HG03342 (cell line): ENCODE data around the gene SLBP.
"Not testable (repeated sequence)": the region's sequence is repeated elsewhere in the genome, so short reads cannot be mapped to it uniquely, and the experiment has no call there.

Source experiments
- ATAC-seq: cut with Tn5 transposase; IDR thresholded peaks from one replicate; pipeline ENCODE4 v1.9.1; 2021; ENCODE audit warnings: mild to moderate bottlenecking, moderate library complexity; ENCODE audit not compliant: unreplicated experiment

Gene SLBP

DNA sequence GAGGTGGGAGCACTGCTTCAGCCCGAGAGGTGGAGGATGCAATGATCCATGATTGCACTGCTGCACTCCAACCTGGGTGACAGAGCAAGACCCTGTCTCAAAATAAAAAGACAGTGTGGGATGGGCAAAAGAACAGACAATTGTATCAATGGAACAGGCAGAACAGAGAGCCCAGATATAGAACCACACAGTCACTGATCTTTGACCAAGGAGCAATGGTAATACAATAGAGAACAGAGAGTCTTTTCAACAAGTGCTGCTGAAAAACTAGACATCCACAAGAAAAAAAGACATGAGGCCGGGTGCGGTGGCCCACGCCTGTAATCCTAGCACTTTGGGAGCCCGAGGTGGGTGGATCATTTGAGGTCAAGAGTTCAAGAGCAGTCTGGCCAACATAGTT lies 33.9 kb downstream of the SLBP start:
- ATAC-seq = no peak

DNA sequence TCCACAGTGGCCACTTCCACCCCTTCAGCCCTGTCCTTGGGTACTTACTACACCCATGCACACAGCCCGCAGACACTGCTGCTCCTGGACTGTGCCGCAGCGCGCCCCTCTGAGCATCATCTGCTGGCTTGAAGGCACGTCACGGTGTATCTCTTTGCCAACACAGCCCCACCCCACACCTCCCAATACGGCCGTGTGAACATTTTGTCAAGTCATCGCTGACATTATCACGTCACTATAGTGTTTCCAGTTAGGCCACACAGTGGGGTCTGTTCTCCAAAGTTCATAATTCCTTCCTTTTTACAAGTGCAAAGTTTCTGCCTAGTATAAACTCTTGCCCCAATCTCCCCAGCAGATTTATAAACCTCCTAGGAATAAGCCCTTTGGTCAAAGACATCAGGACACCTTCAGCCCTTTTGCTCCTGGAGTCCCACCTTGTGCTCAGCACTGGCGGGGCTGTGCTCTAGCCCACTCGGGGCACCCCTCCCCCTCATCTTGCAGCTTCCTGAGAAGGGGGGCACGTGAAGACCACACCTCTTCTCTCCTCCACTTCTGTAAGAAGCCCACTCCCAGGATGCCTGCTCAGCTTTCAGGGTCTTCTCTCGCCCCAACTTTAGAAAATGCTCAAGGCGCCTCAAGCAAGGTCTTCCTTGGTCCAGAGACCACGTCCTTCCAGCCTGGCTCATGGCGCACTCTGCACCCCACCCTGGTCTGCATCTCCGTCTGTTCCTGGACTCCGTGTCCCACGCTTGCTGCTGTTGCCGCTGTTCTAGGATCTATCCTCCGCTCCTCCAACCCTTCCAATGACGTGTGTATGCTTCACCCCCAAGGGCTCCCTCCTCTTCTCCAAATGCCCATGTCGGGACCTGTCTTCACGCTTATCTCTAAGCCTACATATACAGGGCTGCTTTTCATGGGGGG lies 35.3 kb downstream of the SLBP start:
- ATAC-seq = no peak

DNA sequence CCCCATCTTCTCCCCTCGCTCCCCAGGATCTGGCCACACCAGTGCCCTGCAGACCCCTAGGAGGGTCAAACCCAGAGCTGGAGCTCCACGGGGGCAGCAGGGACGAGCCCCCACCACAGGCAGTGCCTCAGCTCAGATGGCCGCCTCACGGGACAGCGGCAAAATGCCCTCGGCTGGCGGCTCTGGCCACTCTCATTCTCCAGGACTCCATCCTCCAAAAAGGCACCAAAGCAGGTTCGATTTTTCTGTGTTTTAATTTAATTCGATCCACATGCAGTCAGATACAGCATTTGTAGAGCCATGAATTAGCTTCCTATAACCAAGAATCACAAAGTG lies 36.3 kb downstream of the SLBP start:
- ATAC-seq = no peak

DNA sequence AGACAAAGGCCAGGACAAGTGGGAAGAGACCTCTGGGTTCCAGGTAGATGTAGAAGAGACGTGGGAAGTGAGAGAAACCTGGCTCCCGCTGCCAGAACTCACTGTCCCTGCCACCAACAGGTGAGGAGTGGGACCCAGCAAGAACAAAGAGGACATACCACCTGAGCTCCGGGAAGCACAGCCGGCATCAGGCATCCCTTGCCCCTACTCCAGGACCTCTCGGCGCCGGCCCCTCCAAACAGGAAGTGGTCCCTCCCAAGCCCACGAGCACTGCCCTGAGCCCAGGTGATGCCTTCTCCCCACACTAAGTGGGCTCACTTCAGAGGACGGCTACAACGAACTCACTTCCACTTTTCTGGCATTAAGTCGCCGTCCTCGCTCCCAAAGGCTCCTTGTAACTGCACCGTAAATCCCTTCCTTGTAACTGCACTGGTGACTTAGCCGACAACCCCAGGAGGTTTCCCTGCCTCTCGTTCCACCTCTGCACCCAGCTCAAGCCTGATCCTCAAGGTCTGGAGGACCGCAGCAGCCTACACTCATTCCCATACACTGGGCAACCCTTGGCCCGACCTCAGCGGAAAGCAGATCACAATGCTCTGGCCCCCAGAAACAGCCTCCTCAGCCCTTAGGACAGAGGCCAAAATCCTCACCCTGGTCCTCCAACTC lies 36.9 kb downstream of the SLBP start:
- ATAC-seq = no peak

DNA sequence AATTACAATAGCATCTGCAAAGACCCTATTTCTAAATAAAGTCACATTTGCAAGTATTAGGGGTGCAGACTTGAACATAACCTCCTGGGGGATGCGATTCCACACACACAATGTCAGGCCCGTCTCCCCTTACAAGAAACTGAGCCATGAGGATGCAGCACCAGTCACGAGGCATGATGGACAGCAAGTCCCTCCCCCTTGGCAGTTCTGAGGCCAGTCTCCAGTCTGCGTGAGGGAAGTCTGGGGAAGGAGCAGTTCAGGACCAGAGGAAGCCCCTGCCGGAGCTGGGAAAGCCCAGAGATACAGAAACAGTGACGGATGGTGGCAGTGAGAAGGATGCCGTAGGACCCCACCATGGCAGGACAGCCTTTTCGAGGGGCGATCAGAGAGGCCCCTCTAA lies 37.4 kb downstream of the SLBP start:
- no peak for ATAC-seq

DNA sequence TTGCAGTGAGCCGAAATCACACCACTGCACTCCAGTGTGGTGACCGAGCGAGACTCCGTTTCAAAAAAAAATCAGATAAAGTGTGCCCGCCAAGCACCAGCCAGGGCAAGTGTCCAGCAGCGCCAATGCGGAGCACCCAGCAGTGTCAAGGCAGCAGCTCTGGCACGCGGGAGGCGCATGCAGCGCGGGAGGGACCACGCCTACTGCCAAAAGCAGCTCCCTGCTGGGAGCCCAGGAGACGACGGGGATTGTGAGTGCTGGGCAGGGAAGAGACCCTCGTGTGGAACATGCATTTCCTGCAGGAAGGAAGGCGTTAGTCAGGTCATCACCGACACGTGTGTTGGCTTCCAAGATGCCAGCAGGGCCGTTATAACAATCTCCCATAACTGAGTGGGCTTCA lies 38.4 kb downstream of the SLBP start:
- no peak for ATAC-seq

DNA sequence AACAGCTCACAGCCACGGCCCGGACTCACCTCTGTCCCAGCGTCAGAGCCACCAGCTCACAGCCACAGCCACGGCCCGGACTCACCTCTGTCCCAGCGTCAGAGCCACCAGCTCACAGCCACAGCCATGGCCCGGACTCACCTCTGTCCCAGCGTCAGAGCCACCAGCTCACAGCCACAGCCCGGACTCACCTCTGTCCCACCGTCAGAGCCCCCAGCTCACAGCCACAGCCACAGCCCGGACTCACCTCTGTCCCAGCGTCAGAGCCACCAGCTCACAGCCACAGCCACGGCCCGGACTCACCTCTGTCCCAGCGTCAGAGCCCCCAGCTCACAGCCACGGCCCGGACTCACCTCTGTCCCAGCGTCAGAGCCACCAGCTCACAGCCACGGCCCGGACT lies 41.1 kb downstream of the SLBP start:
- ATAC-seq = not testable (repeated sequence)

DNA sequence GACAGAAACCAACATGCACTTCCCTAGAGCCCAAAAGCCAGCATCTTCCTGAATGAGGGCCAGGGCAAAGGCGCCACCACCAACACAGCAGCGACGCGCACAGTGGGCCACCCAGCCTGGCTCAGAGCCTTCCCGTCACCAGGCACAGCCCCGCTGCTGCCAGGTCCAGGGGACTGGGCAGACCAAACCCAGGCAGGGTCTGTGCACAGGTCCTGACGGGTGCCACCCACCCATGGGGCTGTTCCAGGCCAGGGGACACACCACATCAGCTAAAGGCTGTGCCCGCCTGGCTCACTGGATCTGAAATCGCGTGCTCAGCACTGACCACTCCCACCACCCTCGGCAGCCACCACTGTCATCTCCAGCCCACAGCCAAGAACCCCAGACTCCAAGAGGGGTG lies 41.8 kb downstream of the SLBP start:
- no peak for ATAC-seq

DNA sequence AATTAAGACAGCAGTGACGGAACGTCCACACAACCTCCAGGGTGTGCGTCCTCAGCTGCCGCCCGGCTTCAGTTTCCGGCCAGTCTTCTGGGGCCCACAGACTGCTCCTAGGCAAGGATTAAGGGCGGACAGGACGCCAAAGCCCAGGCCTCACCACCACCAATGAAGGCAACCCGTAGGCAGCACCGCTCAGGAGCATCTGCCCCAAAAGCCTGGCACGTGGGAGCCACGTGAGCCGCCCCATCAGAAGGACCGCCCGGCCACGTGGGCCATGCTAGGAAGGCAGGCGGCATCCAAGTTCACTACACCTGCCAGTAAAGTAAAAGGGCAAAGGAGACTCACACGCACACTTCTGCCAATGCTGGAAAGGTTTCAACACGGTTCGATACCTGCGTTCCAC lies 42.3 kb downstream of the SLBP start:
- no peak for ATAC-seq

DNA sequence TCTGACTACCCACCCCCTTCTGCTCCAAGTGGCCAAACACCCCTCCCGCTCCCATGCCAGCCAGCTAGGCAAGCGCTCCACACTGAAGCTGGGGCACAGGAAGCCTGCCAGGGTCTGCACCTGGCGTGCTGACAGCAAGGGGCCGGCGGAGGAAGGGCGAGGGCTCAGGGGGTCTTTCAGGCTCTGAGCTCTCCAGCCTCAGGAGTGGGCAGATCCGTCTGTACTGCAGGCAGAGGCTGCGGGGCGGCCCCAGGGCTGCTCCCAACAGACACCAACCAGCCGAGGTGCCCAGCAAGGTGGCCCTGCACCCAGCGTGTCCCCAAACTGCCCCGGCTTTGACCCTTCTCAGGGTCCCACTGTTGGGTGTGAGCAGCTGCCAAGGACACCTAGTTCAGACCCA lies 42.8 kb downstream of the SLBP start:
- ATAC-seq = no peak

DNA sequence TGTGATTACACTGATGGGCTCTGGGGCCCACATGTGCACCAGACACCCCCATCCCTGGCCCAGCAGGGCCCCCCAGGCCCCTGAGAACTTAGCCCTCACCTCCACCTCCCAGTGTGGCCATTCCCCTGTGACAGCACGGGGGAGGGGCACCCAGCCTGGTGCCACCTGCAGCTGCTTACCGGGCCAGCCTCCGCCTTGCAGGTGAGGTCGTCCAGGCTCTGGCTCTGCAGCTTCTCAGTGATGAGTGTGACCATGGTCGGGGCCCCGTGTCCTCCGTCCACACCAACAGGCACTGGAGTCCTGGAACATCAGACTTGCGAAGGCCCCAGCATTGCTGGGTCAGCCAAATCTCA lies 43.7 kb downstream of the SLBP start:
- no peak for ATAC-seq

DNA sequence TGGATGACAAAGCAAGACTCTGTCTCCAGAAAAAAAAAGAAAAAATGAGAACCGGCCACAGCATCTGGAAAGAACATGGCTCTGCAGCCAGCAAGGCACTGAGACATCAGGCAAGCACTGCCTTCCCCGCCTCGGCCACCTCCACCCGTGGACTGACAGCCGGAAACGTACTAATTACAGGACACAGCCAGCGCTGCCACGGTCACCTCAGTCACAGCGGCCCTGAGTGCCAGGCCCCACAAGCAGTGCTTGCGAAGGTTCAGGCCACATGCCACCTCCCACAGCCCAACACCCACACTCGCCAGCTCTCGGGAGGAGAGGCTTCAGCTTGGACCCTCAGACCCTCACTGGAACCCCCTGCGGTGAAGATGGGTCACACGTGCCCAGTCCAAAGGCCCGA lies 44.8 kb downstream of the SLBP start:
- no peak for ATAC-seq

DNA sequence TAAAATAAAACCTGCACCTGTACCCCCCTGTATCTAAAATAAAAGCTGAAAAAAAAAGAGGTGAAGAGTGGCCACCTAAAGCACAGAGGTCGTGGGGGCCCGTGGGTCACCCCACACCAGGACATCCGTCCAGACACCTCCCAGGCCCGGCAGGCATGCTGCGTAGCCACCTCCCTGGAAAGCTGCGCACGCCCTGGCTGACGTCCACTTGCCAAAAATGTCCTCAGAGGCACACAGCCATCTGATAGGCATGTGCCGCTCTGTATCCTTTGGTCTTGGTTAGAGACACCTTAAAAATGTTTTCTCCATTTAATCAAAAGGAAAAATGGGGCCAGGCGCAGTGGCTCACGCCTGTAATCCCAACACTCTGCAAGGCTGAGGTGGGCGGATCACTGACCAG lies 45.7 kb downstream of the SLBP start:
- ATAC-seq = no peak

DNA sequence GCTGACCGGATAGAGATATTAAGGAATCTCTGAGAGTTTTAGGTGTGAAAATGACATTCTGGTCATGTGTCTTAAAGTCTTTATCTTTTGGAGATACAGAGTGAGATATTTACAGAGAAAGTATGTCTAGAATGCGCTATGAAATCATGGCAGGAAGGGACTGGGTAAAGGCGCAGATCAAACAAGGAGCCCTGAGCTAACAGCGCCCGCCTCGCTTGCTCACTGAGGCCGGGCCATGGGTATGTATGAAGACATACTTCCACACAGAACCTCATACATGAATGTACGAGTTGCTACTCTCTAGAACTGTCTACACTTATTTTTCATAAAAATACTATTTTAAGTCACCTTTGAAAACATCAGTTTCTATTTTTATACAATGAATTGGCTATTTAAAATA lies 48.0 kb downstream of the SLBP start:
- no peak for ATAC-seq

DNA sequence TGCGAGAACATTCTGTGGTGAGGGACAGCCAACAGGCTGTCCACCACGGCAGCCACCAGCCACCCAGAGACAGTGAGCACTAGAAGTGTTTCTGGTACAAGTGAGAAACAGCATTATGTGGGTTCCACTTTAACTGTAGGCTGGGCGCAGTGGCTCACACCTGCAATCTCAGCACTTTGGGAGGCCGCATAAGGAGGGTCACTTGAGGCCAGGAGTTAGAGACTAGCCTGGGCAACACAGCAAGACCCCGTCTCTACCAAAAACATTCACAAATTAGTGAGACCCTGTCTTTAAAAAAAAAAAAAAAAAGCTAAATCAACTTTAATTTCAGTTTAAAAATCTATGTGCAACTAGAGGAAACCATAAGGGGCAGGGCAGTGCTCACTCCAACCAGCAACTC lies 48.6 kb downstream of the SLBP start:
- ATAC-seq = no peak

DNA sequence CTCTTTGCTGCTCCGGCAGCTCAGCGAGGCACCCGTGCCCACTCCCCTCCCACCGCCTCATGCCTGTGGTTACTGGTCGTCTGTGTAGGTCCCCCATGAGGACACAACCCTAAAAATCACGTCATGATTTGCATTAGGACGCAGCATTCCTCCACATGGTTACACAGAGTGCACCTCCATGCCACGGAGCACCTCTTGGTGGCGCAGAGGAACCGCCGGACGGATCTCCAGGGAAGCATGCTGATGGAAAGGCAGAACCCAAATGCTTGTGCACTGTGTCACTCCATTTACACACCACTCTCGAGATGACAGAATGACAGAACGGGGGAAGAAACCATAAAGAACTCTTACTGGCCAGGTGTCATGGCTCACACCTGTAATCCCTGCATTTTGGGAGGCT lies 50.4 kb downstream of the SLBP start:
- no peak for ATAC-seq

DNA sequence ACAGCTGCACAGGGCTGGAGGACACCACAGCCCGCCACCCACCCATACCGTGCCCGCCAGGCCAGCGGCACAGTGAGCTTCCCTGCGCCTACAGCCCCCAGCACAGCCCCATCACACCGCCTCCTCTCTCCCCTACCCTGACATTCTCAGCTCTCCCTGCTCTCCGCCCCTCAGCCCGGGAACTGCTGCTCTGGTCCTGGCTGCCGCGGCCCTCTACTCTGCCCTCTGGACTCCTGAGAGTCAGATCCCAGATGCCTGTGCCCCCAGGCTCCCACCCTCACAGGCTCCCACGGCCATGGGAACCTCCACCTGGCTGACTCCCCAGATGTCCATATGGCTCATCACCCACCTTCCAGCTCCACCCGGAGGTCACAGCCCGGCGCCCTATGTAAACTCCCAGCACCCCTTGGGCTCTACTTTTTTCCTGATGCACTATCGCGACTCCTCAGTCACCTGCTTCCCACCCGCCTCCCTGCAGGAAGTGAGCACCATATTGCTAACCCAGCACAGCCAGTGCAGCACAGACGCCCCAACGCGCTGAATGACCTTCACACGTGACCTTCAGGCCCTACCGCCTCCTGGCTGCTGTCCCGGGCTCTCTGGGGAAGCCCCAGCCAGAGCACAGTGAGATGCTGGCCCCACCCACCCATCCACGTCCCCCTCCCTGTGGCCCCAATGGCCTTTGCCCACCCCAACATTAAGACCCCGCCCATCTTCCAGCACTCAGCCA lies 51.0 kb downstream of the SLBP start:
- ATAC-seq = no peak

DNA sequence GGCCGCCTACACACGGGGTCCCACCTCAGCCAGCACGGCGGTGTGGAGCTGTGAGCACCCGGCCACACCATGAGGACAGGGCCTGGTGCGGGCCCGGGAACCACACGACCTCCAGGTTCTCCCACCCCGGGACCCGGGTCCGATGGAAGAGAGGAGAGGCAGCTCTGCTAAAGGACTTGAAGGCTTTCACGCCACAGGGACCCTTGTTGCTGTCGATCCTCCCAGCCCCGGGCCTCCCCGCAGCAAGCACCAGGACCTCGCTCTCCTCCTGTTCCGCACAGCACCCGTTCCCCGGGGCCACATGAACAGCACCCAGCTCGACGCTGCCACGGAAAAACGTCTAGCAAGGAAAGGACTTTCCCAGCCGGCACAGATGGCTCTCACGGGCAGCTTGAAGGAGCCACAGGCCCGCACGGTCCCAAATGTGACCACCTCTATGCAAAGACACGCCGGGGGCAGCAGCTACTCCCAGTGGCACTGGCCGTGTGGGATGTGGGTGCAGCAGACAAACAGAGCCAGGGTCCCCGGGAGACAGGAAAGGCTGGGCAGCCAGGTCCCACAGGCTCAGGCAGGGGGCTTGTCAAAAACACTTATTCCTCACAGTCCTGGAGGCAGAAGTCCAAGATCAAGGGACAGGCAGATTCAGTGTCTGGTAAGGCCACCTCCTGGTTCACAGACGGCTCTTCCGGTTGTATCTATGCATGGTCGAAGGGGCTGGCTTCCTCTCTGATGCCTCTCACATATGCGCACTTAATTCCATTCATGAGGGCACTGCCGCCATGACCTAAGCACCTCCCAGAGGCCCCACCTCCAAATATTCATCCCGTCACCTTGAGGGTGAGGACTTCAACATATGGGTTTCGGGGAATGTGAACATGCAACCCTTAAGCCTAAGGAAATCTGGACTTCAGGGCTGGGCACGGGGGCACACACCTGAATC lies 52.7 kb downstream of the SLBP start:
- no peak for ATAC-seq

DNA sequence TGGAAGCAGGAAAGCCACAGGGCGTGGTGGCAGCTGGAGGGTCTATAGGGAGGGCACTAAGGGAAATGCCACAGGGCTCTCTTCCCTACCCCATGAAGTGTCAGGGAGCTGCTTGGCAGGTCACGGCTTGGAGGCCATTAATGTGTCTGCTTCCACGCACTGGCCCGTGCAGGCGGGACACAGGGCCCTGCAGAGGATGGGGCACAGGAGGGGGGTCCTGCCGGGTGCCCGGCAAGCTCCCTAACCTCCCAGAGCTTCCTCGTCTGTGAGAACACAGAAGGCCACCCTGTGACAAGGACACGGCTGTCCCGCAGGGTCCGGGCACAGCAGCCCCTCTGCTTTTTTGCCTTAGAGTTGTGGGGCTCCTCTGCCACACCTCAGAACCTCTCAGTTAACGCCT lies 53.5 kb downstream of the SLBP start:
- no peak for ATAC-seq

DNA sequence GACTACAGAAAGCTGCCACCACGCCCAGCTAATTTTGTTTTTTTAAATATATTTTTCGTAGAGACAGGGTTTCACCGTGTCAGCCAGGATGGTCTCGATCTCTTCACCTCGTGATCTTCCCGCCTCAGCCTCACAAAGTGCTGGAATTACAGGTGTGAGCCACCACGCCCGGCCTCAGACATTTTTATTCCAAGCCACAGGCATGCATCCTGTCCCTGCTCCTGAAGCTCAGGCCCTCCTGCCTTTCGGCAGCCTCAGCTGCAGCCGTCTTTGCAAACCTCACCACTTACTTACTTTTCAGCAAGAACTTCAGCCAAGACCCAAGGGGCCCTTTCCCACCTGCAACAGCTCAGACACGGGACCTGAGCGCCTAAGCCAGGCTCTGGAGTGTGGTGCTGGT lies 54.0 kb downstream of the SLBP start:
- no peak for ATAC-seq

DNA sequence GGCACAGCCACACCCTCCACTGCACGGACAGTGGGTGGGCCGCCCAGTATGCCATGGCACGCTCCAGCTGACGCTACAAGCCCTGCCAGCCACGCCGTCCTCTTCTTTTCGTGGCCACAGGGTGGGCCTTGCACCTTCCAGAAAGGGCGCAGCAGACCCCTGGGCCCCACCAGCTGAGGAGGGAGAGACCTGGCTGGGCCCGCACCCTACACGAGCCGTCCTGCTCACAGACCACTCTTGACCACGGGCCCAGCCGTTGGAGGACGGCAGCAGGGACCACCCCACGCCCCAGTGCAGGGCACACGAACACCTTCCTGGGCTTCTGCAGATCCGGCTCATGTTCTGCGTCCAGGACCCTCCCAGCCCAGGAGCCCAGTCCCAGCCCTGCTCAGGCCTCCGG lies 55.1 kb downstream of the SLBP start:
- ATAC-seq = no peak
